HG02623 (cell line): ENCODE results near the gene TNFRSF21.
A peak's percentile ranks its signal among the peaks of the same experiment; 100 is the strongest.
"Not testable (repeated sequence)": the region's sequence is repeated elsewhere in the genome, so short reads cannot be mapped to it uniquely, and the experiment has no call there.

Experiments
- ATAC-seq: cut with Tn5 transposase; IDR thresholded peaks from one replicate; pipeline ENCODE4 v1.9.1; 2021; ENCODE audit warnings: moderate library complexity; ENCODE audit not compliant: unreplicated experiment

TNFRSF21 gene, protein sequence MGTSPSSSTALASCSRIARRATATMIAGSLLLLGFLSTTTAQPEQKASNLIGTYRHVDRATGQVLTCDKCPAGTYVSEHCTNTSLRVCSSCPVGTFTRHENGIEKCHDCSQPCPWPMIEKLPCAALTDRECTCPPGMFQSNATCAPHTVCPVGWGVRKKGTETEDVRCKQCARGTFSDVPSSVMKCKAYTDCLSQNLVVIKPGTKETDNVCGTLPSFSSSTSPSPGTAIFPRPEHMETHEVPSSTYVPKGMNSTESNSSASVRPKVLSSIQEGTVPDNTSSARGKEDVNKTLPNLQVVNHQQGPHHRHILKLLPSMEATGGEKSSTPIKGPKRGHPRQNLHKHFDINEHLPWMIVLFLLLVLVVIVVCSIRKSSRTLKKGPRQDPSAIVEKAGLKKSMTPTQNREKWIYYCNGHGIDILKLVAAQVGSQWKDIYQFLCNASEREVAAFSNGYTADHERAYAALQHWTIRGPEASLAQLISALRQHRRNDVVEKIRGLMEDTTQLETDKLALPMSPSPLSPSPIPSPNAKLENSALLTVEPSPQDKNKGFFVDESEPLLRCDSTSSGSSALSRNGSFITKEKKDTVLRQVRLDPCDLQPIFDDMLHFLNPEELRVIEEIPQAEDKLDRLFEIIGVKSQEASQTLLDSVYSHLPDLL

DNA sequence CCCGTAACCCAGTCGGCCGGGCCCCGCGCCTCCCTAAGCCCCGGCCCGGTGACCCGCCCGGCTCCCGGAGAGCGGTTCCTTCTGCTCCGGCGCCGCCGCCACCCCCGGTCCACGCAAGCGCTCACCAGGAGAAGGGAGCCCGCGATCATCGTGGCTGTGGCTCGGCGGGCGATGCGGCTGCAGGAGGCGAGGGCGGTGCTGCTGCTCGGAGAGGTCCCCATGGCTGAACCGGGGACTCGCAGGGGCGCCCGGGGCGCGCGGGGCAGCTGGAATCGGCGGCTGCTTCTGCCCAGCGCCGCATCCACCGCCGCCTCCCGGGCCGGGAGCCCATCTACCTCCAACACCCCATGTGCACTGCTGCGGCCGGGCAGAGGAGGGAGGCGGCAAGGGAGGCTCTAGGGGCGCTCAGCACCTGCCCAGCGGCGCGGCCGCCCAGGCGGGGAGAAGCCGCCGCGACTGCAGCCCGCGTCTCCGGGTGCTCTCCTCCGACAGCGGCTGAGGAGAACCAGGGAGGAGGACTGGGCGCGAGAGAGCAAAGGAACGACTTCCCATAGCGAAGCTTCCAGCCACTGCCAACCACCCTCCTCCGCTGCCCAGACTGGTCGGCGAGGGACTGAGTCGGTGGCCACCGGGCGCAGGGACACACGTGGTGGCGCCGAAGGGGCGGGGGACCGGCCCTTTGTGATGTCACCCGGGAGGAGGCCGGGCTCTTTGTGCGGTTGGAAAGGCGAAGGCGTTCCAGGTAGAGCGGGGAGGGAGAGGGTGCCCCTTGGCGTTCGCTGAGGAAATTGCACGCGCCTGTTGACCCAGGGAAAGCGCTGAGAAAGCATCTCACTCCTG is at the start of gene TNFRSF21:
Gene TNFRSF21 (minus strand): TSS at position 615 of the 840 bp plus-strand sequence. CDS start 394 bp downstream, at position 221.
- peak; percentile 99 for ATAC-seq

DNA sequence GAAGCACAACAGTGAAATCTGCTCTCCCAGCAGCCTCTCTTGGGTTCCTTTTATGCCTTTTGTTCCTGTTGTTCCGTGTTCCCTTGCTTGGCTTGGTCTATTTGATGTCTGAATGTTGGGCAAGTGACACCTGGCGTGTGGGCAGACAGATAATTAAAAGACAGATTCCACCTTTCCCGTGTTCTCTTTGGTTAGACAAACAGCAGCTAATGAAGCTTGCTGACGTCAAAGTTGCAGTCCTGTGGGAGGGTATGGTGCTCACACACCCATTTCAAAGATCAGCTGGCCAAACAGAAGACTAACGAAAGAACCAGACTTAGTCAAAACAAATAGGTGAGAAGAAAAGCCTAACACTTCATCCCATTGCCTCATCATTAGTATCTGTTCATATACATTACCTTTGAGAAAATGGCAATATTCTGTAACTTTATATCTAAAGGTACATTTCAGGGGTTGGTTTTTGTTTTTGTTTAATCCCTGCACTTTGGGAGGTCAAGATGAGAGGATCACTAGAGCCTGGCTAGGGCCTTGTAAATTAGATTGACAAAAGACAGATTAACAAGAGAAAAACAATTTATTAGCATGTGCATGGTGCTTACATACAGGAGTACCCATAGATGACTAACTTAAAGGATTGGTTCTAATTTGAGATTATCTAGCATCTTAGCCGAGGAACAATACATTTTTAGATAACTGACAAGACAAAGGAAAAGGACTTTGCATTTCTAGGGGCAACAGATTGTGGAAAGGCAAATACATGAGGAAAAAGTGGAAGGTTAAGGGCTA is 48.9 kb upstream of the TNFRSF21 start:
- no peak for ATAC-seq

DNA sequence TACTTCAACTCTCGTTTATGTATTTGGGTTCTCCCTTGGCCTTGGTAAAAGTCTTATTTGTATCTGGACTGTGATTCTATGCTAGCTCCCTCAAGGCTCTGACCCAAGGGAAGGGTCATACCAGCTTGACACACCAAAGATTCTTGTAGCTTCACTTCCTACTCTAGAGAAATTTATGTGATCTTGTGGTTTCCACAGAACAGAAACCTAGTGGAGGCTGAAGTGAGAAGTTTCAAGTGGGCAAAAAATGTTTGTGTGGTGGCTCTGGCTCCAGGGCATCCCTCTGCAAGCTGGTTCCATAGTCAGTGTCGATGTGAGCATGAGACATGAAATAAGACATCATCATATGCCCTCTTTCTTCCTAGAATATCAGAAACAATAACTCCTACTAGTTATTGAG is 48.1 kb upstream of the TNFRSF21 start:
- peak; percentile 74 for ATAC-seq

DNA sequence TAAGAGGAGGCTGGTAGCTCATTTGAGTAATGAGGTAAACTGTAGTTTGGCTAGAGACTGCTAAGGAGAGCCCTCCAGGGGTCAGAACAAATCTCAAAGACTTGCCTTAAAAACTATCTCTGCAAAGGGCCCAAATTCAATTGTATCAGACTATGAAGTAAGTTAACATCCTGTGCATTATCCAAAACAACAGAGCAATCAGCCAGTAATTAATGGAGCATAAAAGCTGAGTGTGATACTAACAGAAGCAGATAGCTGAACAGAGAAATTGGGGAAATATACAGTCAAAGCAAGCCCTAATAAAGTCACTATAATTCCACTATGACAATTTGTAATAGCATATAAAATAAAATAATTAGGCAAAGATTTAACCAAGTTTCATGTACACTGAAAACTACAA is 45.8 kb upstream of the TNFRSF21 start:
- ATAC-seq: no peak

DNA sequence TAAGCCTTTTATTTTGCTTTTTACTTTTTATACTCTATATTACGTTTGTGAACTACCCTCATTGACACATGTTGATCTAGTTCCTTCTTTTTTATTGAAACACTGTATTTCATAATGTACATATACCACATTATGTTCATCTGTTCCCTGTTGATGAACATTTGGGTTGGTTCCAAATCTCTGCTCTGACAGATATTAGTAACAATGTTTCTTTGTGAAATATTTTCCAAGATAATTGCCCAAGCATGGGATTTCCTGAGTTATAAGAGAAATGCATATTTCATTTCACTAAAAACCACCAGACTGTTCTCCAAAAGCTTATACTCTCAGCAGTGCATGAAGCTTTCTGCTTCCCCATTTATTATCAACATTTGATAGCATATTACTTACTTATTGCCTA is 44.2 kb upstream of the TNFRSF21 start:
- no peak for ATAC-seq

DNA sequence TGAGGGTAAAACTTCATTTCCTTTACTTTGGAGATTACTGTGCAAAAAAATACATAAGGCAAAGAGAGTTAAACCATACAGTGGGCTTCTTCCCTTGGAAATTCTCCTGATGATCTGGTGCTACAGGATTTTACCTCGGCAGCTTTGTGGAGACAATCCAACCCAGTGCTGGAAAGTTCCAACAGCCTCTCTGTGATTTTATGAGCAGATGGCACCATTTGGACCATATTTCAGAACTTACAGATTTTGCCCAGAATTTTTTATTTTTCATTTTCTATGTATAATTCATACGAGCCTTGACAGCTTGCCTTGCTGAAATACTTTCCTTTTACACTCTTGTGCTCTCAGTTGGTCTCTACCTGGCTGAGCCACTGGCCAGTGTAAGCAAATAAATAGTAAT is 43.3 kb upstream of the TNFRSF21 start:
- no peak for ATAC-seq

DNA sequence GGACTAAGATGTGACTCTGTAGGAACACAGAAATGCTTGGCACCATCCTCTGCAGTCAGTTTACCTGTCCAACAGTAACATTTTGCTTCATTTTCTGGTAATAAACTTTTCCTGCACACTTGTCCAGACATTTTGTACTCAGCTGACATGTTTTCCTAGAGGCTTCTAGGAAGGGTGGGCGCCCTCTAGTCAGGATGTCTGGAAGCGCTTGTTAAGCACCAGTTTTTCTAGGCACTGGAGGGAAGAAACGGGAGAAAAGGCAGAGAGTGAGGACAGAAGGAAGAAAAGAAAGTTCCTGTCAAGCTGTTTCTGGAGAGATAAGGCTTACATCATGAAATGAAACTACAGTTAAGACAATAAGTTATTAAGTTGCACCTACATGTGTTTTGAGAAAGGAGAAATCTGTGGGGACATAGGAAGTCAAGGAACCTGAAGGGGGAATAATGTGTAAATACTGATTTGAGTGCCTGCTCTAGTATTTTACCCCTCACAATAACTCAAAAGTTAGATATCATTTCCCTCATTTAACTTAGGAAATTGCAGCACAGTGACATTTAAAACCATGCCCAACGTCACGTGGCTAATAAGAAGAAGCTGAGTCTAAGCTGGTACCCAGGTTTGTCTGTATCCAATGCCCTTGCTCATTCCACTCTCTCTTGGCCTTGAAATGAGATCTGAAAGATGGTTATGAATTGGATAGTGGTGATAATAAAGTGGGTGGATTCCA is 42.7 kb upstream of the TNFRSF21 start:
- ATAC-seq: no peak

DNA sequence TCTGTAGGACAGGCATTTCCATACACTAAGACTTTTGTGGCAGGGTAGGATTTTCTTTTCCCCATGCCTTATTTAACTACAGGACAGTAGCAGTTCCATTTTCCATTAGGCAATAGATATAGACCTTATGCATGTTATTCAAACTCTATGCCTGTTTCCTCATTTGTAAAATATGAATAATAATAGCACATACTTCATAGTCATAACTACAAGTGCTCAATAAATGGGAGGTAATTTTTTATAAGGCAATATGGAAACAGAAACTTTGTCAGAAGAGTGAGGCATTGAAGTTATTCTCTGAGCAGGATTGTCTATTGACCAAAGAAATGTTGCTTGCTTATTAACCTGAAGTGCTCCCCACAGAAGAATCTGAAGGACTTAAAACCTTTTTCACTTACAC is 41.9 kb upstream of the TNFRSF21 start:
- no peak for ATAC-seq

DNA sequence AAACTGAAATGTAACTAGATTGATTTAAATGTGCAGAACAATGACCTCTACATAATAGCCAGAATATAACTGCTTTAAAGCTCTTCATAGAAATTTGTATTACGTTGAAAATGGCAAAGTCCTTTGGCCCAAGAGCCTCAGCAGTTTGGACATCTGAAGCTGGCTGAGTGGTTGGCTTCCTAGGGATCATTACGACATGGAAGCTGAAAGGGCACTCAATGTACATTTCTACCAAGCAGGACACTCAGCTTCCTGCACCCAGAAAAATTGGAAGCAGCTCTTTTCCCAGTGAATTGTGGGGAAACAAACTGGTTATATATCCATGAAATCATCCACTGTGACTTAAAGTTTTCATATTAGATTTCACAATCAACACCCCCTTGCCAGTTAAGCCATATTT is 40.2 kb upstream of the TNFRSF21 start:
- no peak for ATAC-seq

DNA sequence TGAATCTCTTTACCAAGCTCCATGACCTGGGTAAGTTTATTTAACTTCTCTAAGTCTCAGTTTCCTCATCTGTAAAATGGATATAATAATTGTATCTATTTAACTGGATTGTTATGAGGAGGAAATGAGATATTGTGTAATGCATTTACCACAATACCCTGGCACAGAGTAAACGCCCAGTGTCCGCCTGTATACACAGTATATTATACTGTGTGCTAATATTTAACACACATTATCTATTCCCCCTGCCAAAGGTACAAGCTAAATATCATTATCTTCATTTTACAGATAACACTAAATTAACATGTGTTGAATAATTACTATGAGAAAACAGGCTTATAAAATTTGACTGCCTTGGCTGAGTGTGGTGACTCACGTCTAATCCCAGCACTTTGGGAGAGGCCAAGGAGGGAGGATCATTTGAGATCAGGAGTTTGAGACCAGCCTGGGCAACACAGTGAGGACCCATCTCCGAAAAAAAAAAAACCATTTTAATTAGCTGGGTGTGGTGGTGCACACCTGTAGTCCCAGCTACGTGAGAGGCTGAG is 38.7 kb upstream of the TNFRSF21 start:
- no peak for ATAC-seq

DNA sequence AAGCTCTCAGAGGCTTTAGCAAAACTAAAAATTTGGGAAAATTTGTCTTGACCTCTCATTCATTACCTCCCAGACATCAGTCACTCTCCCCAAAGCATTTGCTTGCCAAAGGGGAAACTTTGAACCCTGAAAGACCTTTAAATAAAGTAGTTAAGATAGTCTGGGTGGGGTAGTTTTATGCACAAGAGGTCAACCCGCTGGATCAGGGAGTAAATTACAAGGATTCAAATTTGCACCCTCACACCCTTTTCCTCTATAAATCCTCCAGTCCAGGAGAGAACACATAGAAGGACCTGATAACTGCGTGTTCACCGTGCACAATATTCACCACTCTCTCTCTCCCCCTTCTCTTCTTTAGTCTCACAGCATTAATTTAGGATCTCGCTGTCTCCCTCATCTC is 36.1 kb upstream of the TNFRSF21 start:
- no peak for ATAC-seq

DNA sequence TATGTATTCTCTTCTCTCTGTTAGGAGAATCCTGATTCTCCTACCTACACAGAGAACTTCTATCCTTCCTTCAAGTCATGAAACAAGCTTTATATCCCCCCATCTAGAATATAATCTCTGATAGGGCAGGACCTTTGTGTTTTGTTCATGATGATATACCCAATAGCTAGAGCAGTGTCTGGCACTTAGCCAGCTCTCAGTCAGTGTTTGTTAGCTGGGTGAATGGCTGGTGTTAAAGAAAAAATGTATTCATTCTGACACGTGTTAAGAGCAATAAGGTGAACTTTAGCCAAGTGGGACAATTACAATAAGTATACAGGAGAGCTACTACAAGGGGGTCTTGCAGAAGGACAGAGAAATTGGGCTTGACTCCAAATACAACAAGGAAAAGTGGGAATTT is 34.3 kb upstream of the TNFRSF21 start:
- ATAC-seq: no peak

DNA sequence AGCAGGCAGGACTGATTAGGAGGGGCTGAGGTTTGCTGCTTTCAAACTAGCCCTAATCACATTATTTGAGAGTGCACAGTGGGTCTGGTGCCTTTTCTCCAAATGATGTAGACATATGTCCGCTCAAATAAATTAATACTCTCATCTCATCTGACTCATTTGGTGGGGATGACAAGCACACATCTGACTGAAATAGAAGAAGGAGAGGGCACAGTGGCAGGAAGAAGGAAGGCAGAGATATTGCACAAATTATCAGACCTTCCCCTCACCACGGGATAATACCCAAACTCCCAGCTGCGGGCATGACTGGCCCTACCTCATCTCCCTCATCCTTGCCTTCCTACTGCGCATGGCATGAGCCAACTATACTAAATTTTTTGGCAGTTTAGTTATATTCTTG is 33.9 kb upstream of the TNFRSF21 start:
- no peak for ATAC-seq

DNA sequence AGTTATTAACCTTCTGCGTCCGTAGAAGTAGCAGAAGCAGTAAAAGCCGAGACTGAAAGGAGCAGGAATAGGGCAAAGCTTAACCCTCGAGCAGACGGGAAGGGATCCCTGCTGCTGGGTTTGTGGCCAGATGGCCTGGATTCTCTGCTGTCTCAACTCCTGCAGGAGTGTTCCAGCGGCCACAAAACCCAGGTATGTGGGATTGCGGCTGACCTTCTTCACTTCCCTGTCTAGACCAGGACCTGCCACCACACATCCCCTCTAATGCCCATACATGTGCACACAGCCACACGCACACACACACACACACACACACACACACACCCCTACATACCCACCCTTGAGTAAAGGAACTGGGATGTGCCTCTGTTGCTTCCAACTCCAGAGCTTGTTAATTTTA is 33.1 kb upstream of the TNFRSF21 start:
- ATAC-seq: no peak

DNA sequence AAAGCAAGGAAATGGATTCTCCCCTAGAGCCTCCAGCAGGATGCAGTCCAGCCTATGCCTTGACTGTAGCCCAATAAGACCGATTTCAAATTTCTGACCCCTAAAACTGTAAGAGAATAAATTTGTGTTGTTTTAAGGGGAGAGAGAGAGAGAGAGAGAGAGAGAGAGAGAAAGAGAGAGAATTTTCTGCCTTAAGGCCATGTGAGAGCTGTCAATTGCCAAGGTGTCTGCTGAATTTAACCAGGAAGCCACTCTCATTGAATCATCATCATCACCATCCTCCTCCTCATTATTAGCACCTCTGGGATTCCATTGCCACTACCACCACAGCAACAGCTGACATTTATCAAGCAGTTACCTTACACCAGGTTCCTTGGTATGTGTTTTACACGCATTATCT is 27.8 kb upstream of the TNFRSF21 start:
- no peak for ATAC-seq

DNA sequence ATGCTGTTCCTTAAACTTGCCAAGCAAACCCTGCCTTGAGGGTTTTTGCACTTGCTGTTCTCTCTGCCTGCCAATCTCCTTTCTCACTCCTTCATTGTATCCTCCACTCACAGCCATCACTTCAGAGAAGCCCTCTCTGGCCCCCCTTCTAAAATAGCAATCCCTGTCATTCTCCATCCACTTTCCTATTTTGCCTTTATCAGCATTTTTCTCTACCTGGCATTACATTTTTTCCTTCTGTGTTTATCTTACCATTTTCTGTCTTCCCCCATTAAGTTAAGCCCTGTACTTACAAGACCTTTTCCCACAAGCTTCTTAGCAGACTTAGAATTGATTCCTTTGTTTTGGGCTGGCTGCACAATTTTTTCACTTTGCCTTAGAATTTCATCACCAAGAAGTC is 26.6 kb upstream of the TNFRSF21 start:
- ATAC-seq: no peak

DNA sequence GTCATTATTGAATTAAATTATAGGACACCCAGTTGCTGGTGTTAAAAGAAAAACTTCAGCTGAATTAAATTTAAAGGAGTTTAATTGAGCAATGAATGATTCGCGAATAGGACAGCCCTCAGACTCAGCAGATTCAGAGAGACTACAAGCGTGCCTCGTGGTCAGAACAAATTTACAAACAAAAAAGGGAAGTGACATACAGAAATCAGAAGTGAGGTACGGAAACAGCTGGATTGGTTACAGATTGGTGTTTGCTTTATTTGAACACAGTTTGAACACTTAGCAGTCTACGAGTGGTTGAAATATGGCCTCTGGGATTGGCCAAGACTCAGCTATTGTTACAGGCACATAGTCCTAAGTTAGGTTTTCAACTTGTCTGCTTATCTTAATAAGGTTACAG is 25.8 kb upstream of the TNFRSF21 start:
- ATAC-seq: peak; percentile 95

DNA sequence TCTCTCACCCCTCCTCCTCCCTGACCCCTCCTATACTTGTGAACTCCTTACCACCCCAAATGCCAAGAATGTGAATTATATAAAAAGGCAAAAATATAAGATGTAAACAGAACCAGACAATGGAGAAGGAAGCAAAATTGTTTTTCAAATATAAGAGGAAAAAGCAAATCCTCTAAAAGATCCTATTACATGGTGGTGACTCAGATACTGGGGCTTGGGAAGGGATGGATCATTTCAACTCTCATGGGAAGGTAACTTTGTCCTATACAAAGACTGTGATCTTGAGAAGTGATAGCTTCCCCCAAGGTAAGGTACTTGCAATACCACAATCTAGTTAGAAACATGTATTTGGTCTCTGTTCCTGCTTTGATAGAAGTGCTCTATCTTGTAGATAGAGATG is 24.6 kb upstream of the TNFRSF21 start:
- ATAC-seq: no peak

DNA sequence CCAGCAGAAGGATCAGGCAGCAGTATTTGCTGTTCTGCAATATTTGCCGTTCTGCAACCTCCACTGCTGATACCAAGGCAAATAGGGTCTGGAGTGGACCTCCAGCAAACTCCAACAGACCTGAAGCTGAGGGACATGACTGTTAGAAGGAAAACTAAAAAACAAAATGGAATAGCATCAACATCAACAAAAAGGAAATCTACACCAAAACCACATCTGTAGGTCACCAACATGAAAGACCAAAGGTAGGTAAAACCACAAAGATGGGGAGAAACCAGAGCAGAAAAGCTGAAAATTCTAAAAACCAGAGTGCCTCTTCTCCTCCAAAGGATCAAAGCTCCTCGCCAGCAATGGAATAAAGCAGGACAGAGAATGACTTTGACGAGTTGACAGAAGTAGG is 18.9 kb upstream of the TNFRSF21 start:
- ATAC-seq: not testable (repeated sequence)

DNA sequence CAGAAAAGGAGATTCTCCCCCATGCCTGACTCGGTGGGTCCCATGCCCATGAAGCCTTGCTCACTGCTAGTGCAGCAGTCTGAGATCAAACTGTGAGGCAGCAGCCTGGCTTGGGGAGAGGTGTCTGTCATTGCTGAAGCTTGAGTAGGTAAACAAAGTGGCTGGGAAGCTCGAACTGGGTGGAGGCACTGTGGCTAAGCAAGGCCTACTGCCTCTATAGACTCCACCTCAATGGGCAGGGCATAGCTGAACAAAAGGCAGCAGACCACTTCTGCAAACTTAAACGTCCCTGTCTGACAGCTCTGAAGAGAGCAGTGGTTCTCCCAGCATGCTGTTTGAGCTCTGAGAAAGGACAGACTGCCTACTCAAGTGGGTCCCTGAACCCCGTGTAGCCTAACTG is 18.4 kb upstream of the TNFRSF21 start:
- not testable (repeated sequence) for ATAC-seq
